SH-SY5Y (cell line): ENCODE results near the gene ADGRL2.

Source experiments
- GATA2 ChIP-seq: IDR thresholded peaks from 2 replicates; pipeline ENCODE4 v1.6.1; 2011; ENCODE audit warnings: mild to moderate bottlenecking, low read depth, low read length
- GATA3 ChIP-seq: IDR thresholded peaks from 2 replicates; pipeline ENCODE4 v1.6.1; 2011; ENCODE audit warnings: low read depth, mild to moderate bottlenecking, low read length, moderate library complexity

GRCh38 chr1:82001345-82001744 is 200.6 kb downstream of the ADGRL2 start:
- no peak for TF ChIP-seq GATA2
- no peak for TF ChIP-seq GATA3
